Activated T-cell treated with anti-CD3 and anti-CD28 coated beads for 48 hours (primary cell): Measurements from ENCODE around the gene TSR3.

Source experiments
- DNase-seq: peaks from one replicate; pipeline ENCODE4 v3.0.0-alpha.2; 2020; ENCODE audit warnings: low read depth

TSR3 gene

DNA sequence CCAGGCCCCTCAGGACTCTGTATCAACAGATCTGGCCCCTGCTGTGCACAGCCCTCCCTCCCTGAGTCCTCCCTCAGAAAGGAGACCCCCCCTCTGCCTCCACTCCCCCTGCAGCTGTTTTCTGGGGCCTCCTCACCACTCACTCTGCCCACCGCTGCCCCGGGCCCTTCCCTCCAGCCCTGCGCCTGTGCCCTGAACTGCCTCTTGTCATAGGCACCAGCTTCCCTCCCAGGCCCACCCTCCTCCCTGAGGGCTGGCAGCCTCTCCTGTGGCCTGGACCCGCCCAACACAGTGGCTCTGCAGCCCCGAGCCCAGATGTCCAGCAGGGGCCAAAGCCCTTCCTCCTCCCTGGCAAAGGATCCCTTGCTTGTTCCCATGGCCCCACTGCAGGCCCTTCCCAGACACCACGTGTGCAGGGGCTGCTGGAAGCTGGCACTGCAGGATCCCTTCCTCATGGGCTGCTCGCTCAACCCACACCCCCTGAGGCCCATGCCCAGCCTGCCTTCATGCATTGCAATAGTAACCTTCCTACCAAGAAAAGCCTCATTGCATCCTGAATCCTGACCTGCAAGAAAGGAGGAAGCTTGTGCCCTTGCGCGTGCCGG lies 25.8 kb upstream of the TSR3 start:
- no peak for DNase-seq

DNA sequence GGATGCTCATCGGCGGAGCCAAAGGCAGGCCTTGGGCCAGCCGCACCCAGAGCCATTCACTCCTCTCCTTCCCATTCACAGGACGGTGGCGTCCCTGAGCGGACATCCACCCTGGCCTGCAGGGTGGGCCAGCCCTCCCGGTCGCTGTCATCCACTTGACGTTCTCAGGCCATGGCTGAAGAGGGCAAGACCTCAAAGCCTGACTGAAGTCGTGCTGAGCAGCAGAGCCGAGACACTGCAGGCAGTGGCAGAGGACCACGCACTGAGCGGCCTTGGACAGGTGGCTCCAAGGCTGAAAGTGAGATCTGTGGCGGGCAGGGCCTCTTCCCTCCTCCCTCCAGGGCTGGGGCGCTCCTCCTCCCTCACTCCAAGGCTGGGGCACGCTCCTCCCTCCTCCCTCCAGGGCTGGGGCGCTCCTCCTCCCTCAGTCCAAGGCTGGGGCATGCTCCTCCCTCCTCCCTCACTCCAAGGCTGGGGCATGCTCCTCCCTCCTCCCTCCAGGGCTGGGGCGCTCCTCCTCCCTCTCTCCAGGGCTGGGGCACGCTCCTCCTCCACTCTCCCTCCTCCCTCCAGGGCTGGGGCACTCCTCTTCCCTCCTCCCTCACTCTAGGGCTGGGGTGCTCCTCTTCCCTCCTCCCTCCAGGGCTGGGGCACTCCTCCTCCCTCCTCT lies 24.2 kb upstream of the TSR3 start:
- no peak for DNase-seq

DNA sequence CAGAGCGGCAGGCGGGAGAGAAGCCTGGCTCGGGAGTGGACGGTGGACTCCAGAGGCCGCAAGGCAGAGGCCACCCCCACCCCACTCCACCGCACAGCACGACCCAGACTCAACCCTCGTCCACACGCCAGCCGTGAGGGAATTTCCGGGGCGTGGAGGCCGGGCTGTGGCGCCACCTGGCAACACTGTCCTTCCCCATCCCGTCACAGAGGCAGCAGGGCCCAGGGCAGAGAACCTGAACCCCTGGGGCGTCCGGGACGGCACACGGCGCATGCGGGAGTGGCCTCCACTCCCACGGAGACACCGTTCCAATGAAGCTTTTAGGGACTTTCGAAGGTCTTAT lies 23.6 kb upstream of the TSR3 start:
- no peak for DNase-seq

DNA sequence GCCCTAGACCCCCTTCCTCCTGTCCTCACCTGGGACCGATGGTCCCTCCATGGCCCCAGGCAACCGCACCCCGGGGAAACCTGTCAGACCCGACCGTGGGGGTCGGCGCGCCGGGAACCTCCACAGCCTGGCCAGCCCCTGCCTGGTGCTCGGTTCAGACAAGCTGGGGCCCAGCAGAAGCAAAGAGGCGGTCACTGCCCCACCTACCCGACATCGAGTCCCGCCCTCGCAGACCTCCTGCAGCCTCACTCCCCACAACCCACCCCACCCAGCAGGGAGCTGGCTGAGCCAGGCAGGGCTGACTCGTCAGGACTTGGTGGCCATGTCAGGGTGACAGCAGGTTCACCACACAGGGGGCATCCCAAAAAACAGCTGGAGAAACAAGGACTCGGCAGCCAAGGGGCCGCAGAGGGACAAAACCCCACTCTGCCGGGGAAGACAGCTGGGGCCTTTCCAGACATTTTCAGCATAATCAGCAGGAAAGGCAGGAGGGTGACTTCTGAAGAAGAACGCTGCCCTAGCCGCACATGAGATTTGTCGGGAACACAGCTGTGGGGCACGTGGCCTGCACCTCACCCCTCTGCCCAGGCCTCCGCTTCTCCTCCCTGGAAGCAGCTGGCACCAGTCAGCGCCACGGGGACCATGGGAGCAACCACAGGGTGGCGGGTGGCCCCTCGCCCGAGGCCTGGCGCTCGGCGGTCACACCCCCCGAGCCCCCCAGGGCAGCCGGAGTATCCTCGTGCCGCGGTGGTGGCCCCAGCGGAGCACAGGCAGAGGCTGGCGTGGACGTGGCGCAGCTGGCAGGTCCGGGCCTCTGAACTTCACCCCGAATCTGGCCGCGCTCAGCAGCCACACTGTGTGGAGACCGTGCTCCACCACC lies 23.0 kb upstream of the TSR3 start:
- DNase-seq, result no peak

DNA sequence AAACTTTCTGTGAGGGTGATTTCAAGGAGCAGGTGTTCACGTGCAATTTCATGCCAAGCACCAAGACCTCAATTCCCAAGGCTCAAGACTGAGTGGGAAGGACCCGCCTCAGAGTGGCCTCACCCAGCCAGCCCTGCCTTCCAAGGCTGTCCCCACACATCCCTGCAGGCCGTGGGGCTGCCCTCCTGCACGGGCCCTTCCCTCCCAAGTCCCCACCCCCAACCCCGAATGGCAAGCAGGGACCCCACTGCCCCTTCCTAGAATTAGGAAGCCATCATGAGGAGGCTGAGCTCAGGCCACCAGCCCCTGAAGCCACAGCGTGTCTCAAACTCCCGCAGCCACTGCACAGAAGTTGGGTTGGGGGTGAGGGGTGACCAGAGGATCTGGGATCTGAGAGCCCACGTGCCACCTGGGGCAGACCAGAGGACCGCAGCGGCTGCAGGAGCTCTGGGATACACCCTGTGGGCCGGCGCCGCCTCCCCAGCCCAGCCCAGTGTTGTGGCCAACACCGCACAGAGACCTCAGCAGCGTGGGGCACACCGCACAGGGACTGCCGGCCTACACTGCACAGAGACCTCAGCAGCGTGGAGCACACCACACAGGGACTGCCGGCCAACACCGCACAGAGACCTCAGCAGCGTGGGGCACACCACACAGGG lies 20.7 kb upstream of the TSR3 start:
- DNase-seq, result no peak

DNA sequence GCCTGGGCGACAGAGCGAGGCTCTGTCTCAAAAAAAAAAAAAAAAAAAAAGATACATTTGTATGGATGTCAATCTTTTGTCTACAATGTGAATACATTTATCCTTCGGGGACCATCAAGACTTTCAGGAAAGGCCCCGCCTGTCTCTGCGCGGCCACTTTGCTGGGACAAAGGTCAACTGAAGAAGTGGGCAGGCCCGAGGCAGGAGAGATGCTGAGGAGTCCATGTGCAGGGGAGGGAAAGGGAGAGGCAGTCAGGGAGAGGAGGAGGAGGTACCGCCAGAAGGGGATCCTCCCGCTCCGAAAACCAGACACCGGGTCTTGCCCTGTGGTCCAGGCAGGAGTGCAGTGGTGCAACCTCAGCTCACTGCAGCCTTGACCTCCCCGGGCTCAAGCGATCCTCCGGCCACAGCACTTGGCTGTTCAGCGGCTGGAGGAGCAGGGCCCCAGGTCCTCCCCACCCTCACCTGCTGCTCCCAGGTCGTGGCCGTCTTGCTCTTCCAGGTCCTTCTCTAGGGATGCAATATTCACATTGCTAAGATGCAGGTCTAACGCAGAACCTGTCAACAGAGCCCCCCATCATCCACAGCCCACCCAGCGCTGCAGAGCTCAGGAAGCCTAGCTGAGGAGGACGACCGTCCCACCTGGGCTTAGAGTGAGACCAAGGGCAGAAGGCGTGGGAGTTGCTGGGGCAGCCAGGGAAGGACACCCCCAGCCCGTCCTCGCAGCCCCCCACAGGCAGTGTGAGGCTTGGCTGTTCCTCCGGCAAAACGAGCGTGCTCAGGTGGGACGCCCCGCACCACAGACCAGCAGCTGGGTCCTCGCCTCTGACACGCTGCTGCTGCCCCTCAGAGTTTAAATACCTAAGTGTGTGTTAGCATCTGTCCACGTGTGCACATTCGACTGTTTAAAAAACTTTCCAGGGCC lies 19.6 kb upstream of the TSR3 start:
- no peak for DNase-seq

DNA sequence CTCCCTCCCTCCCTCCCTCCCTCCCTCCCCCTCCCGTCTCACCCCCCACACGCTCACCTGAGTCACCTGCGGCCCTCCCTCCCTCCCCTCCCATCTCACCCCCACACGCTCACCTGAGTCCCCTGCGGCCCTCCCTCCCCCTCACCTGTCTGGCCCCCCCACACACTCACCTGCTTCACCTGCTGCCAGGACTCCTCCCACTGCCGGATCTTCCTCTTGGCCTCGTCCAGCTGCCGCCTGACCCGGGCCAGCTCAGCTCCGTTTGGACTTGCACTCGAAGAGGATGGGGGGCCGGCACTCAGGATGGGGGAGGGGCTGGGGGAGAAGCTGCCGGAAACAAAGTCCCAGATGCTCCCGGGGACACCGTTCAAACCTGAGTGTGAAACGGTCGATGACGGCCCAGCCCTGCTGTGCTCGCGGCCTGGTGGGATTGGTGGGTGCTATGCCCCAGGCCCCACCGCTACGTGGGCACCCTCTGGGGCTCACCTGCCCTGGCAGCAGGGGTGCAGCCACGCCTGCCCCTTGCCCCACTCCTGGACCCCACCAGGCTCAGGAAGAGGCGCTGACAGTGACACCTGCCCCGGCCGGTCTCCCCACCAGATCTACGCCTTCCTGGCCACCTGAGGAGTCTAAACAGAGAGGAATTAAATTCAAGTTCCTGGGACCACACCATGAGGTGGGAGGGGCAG lies 16.0 kb upstream of the TSR3 start:
- no peak for DNase-seq

DNA sequence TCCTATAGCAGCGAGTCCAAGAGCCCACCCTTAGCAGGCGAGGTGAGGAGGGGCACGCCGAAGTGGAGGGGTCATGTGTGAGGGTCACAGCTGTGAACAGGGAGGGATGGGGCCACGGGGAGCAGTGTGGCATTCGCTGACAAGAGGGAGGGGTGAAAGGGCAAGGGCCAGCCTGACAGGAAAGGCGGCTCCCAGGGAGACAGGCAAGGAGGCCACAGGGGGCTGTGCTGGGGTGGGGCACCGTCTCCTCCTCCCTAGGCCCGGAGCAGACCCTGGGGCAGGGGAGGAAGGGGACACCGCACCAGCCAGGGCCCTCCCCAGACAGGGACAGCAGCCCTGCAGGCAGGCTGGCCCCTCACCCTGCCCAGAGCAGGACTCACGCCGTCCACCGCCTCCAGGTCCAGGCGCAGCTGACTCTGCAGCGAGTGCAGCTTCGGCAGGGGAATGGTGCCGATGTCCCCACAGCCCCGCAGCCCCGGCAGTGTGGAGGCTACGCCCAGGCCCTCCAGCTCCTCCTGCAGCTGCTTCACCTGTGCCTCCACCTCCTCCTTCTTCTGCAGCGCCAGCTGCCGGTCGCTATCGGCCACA lies 15.1 kb upstream of the TSR3 start:
- no peak for DNase-seq

DNA sequence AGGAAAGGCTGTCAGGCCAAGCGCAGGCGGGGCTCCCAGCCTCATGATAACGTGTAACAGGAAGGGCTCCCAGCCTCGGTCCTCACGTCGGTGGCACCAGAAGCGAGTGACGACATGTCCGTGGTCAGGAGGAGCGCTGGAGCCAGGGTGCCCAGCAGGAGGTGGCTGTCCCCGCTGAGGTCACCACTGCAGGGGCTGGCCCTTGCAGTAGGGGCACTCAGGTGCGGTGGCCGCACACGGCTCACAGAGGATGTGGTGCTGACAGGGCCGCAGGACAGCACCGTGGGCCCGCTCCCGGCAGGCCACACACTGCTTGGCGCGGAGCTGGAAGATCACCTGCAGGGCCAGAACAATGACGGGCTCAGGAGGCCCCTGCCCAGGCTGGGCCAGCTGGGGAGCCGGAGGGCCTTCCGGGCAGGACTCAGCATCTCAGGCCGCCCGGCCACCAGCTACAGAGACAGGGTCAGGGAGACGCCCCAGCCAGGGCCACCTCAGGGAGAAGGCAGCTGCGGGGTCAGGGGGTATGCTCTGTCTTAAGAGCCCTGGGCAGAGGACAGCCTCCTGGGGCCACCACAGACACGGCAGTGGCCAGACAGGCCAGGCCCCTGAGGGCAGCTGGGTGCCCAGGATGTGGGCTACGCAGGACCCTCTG lies 14.5 kb upstream of the TSR3 start:
- DNase-seq, result no peak

DNA sequence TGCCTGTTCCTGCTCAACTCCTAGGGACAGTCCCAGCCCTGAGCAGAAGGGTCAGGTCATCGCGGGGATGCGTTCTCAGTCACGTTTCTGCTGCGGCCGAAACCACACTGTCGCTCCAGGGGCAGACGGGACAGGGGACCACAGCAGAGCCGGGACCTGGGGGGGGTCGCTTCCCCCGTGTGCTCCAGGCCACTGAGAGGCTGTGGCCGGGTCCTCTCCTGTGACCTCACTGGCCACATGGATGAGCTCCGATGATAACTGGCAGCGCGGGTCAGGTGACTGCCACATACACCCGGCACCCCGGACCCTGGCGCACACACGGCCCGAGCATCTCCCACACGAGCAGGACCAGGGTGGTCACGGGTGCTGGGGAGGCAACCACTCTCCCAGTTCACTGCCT lies 12.8 kb upstream of the TSR3 start:
- no peak for DNase-seq

DNA sequence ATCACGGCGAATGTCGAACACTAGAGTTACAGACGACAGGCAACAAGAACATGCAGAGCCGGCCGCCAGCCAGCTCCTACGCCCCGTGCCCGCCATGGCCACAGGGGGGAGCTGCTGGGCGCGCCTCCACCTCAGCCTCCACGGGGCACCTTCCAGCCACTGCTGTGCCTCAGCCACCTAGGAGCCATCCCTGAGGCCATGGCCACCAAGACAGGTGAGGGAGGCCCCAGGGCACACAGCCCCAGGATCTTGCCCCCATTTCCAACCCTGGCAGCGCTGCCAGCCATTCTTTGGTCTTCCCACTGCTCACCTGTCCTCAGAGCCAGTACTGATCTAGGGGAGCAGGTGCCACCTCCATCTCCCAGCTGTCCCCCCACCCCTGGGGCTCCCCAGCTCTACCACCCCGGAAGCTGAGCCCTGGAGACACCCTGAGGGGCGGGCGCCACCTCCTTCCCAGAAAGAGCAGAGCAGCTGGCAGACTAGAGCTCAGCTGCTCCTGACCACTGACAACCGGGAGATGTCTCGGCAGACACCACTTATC lies 11.9 kb upstream of the TSR3 start:
- peak; percentile 69 for DNase-seq

DNA sequence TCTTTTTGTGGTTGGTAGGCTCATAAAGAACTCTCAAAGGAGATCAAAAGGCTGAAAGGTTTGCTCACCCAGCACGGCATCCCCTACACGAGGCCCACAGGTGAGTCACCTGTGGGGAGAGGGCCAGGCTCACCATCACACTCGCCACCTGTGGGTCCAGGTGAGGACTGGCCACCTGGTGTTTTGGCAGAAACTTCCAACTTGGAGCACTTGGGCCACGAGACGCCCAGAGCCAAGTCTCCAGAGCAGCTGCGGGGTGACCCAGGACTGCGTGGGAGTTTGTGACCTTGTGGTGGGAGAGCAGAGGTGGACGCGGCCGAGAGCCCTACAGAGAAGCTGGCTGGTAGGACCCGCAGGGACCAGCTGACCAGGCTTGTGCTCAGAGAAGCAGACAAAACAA lies 11.1 kb upstream of the TSR3 start:
- DNase-seq, result no peak

DNA sequence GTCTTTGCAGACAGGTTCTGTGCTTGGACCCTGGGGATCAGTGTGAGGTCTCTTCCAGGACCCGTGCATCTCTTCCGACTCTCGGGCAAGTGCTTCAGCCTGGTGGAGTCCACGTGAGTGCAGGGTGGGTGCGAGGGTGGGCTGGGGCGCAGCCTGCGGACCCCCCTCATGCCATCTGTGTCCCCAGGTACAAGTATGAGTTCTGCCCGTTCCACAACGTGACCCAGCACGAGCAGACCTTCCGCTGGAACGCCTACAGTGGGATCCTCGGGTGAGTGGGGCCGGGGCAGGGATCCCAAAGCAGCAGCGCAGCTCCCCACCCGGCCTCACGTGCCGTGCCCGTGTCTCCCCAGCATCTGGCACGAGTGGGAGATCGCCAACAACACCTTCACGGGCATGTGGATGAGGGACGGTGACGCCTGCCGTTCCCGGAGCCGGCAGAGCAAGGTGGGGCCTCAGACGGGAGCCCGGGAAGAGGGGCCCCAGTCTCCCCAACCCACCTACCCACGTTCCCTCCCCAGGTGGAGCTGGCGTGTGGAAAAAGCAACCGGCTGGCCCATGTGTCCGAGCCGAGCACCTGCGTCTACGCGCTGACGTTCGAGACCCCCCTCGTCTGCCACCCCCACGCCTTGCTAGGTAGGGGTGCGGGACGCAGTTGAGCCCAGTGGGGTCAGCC lies 10.1 kb upstream of the TSR3 start:
- no peak for DNase-seq

DNA sequence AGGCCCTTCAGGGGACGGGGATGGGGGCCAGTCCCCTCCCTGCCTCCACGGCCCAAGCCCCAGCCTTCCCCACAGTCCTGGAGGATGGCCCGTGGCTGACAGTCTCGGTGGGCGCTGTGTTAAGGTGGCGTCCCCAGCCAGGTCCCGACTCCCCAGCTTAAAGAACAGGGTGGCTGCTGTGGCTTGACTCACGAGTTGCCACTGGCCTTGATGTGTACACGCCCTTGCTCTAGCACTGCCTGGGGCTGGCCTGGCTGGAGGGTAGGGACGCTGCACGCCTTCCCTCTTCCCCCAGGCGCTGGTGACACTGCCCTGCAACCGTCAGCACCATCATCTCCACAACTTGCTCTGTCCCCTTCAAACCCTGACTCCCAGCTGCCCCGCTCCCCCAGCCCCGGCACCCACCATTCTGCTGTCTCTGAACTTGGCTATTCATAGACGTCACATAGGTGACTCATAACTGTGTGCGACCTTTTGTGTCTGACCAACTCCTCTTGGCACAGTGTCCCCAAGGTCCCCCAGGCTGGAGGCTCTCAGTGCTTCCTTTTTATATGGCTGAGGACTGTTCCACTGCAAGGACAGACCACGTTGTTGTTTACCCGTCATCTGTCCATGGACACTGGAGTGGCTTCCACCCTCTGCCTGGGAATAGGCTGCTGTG lies 6.4 kb upstream of the TSR3 start:
- DNase-seq, result no peak

DNA sequence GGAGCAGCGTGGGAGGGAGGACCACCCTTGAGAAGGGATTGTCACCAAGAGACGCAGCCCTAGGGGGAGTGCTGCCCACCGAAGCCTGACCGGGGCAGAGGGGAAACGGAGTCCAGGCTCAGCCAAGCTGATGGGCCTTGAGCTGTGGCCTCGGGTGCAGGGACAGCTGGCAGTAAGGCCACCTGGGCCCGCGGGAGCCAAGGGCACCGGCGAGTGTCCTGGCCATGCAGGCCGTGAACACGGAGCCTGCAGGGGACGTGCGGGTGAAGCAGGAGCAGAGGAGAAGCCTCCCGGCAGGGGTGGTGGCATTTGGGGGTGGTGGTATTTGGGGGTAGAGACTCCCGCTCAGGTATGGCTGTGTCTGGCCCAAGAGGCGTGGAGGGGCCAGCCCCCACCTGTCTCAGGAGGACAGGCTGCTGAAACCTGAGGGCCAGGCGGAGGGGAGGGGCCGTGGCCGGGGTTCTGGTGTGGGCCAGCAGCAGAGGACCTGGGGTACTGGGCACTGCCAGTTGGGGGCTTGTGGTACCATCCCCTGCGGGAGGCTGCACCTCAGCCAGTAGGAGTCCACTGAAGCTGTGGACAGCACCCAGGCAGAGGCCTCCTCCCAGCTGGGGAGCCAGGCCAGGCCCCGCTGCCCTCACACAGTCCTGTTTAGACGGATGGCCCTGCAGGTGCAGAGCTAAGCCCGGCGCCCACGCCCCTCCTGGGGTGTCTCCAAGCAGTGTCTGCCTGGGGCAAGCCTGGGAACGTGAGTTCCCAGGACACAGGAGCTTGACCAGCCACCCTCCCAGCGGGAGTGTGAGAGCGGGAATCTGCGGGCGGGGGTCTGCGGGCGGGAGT lies 4.6 kb upstream of the TSR3 start:
- DNase-seq, result no peak

DNA sequence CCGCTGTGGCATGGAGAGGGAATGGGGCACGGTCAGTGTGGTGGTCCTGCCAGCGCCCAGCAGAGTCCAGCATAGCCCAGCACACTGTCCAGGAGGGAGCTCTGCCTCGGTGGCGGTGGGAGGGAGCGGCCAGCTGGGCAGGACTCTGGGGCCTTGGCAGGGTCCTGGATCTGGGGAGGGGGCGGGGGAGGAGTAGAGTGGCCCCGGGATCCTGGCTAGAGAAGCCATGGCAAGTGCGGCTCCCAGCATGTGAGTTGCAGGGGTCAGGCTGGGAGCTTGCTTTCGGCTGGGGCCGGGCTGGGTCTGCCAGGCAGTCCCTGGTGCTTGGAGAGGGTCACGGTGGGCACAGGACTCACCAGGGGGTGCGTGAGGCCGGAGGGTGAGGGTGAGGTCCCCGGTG lies 3.9 kb upstream of the TSR3 start:
- no peak for DNase-seq

DNA sequence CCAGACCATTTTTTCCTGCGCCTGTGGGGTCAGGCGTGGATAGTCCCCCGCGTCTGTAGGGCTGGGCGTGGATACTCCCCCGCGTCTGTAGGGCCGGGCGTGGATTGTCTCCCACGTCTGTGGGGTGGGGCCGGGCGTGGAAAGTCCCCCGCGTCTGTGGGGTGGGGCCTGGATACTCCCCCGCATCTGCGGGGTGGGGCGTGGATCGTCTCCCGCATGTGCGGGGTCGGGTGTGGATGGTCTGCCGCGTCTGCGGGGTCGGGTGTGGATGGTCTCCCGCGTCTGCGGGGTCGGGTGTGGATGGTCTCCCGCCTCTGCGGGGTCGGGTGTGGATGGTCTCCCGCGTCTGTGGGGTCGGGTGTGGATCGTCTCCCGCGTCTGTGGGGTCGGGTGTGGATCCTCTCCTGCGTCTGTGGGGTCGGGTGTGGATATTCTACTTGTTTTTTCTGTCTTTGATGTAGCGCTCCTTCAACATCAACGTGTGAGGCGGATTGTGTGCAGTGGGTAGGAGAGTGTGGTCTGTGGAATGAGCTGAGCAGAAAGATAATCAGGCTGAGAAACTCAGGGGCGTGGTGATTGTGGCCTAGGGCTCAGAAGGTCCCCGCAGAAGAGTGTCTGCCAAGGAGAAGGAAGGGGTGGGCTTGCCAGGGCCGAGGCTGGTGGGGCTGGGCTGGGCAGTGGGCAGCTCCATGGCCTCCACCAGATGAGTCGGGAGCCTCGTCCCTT lies 3.3 kb upstream of the TSR3 start:
- no peak for DNase-seq
